Endometrial microvascular endothelial cells (primary cell): ENCODE measurements around the gene SEPHS1. TPM values are rescaled to one million over a fixed set of nuclear protein-coding genes. Genes with fewer than 3 reads are reported as not detected.
"Not testable (repeated sequence)": the region's sequence is repeated elsewhere in the genome, so short reads cannot be mapped to it uniquely, and the experiment has no call there.

ENCODE experiments used
- in situ Hi-C: cut with HindIII; loops from 2 replicates; pipeline ENCODE4 v1.10.0; 2017; ENCODE audit warnings: low sequenced_read_pairs, low pct_unique_long_range_greater_than_20kb; ENCODE audit errors: inconsistent ontology term
- total RNA-seq: library from RNA; depleted of rRNA; stranded (reverse); fragments of >200 nt; gene quantifications from one replicate; pipeline ENCODE4 v1.2.3, GENCODE V29; 2015; ENCODE audit errors: inconsistent ontology term

The SEPHS1 gene
- total RNA-seq, 1 donor from 2014 or later, result 80.7 TPM

DNA sequence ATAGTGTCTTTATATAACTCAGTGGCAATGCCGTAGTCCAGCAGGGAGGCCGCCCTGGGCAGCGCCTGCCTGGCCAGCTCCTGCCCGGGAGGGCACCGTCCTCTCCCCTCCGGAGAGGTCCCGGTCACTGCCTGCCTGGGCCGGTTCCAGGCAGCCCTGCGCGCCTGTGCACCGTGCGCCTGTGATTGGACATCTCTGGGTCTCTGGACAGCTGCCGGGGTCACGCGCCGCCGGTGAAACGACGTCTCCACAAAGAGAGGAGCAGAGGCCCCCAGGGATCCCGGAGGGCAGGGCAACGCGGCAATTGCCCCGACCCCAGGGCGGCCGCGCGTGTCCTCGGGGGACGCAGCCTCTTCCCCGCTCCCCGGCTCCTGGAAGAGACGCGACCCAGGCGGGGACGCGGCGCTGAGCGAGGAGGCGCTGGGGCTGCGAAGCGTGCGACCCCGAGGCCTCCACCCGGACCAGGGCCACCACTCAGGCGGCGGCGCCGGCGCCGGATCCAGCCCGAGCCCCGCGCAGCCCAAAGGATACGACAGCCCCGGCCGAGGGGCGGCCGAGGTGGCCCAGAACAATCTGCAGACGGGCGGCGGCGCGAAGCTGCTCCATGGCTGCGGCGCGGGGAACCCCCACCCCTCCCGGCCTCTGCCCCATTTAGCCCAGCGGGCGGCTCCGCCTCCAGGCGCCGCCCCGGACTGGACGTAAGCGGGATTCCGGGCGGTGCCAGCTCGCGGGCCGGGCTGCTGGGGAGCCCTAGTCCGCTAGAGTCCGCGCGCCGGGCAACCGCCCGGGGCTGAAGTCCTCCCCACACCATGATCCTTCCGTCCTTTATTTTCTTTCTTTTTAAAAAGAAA lies 48.4 kb downstream of the SEPHS1 start, which contains the start of gene PHYH:
Gene PHYH, minus strand, starts transcription at position 628 of the 851 bp plus-strand sequence. Its CDS starts 22 bp downstream, at position 606.
- in situ Hi-C loops, result no loop called here

DNA sequence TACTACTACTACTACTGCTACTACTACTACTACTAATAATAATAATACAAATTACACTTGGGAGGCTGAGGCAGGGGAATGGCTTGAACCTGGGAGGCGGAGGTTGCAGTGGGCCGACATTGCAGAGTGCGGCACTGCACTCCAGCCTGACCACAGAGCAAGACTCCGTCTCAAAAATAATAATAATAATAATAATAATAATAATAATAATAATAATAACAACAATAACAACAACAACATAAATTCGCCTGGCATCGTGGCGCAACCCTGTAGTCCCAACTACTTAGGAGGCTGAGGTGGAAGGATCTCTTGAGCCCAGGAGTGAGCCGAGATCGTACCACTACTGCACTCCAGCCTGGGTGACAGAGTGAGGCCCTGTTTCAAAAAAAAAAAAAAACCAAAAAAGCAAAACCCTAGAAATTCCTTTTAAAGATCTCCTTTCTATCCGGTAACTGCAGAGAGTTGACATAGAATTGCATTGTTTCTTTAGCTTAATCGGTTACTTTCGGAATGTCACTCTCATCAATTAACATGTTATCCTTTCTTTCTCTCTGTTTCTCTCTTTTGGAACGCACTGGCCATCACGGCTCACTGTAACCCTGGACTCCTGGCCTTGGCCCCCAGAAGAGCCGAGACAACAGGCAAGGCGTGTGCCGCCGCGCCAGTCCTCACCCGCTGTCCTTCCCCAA lies 49.2 kb downstream of the SEPHS1 start:
- in situ Hi-C loops, result no loop called here

DNA sequence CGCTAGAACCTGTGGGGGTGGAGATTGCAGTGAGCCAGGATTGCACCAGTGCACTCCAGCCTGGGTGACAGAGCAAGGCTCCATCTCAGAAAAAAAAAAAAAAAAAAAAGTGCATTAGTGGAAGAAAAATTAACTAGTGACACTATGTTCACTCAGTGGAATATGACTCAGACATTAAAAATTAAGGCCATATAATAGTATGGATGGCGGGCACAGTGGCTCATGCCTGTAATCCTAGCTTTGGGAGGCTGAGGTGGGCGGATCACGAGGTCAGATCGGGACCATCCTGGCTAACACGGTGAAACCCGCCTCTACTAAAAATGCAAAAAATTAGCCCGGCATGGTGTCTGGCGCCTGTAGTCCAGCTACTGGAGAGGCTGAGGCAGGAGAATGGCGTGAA lies 51.6 kb downstream of the SEPHS1 start:
- in situ Hi-C loops, result no loop called here

DNA sequence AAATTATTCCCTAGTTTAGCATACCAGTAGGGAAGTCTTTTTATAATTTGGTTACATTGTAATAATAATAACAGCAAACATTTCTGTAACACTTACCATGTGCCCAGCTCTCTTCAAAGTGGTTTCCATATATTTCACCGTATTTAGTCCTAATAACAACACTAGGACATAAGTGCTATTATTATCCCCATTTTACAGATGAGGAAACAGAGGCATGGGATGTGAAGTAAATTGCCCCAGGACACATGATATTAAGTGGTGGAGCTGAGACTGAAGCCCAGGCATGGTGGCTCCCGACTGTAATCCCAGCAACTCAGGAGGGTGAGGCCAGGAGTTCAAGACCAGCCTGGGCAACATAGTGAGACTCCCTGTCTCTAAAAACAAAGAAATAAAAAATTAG lies 53.3 kb downstream of the SEPHS1 start:
- in situ Hi-C loops, result no loop called here

DNA sequence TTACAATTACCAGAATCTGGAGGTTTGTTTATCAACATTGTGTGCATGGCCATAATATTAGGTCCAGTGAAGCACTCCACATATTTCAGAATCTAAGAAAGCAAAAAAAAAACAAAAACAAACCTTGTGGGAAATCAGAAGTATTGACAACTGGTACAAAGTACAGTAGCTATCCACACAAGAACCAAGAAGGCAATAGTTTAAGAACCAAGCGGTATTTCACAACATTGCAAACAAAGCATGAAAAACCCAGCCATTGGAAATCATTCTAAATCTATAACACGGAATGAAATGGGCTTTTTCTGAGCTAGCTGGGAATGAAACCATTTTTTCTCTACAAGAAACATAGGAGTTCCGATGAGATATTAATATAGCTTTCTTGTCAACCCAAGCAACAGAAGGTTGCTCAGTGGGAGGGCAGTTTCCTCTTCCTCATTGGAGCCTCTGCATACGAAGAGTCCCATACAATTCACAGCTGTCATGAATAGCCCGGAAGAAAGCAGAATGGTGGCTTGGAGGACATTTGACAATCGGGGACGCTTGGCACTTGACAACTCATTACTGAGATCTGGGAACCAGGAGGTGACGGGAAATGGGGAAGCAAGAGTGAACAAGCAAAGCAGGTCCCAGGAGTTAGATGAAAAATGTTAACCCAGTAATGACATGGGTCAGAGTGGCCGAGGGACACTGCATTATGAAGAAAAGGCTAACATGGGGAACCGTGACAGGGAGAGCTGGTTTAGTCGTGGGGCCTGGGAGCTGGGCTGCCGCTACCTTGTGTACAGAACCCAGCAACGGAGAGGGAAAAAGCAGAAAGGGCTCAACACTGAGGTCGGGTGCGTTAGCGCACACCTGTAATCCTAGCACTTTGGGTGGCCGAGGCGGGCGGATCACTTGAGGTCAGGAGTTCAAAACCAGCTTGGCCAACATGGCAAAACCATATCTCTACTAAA lies 56.0 kb downstream of the SEPHS1 start:
- in situ Hi-C loops, result no loop called here

DNA sequence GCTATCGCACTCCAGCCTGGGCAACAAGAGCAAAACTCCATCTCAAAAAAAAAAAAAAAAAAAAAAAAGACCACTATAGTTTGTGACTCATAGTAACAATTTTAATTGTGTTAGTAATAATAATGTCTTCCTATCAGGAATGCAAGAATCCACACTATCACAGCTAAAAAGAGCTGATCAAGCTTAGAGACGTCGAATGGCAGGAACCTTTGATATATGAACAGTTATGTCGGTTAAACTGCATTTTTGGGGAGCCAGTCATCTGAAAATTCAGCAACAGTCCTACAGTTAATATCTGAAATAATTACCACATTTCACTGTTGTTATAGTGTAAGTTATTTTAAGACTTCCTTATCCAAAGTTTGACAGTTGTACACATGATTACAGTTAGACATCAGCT lies 57.0 kb downstream of the SEPHS1 start:
- in situ Hi-C loops, result no loop called here

DNA sequence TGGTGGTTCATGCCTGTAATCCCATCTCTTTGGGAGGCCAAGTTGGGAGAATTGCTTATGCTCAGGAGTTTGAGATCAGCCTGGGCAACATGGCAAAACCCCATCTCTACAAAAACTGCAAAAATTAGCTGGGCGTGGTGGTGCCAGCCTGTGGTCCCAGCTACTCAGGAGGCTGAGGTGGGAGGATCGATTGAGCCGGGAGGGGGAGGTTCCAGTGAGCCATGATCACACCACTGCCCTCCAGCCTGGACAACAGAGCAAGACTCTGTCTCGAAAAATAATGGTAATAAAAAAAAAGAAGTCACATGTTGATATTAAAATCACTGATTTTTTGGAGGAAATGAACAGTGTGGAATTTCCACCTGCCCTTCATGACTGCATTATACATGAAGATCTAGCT lies 64.0 kb downstream of the SEPHS1 start:
- in situ Hi-C loops, result no loop called here

DNA sequence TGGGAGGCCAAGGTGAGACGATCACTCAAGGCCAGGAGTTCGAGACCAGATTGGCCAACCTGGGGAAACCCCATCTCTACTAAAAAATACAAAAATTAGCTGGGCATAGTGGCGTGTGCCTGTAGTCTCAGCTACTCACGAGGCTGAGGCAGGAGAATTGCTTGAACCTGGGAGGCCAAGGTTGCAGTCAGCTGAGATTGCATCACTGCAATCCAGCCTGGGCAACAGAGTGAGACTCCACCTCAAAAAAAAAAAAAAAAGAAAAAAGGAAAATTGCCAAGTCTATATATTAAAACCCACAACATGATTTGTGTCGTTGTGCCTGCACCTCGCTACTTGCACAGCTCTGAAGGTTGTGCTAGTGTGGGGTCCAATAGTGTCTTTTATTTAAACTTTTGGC lies 65.7 kb downstream of the SEPHS1 start:
- in situ Hi-C loops, result not testable (repeated sequence)

DNA sequence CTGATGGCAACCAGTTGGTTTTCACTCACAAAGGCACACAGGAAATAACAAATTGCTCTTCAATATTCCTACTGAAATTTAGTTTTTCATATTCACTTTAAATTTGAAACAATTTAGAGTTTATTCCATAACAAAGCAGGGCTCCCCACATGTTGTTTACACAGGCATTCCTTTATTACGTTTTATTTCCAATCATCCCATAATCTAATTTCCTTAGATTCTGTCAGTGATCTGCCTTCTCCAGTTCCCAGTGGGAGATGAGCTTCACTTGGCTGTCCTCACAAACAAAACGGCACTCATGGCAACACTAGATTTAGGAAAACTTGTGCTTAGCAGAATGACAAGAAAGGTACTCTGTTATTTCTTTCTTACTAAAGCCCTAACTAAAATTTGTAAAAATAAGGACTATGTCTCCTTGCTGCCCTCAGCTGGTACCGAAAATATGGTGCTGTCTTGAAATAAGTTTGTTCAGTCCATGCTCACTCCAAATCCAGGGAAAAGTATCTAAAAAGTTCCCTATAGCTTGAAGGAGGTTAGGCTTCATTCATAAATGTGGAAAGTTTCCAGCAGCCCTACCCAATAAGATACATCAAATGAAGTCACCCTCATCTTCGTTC lies 71.2 kb downstream of the SEPHS1 start:
- in situ Hi-C loops, result no loop called here

DNA sequence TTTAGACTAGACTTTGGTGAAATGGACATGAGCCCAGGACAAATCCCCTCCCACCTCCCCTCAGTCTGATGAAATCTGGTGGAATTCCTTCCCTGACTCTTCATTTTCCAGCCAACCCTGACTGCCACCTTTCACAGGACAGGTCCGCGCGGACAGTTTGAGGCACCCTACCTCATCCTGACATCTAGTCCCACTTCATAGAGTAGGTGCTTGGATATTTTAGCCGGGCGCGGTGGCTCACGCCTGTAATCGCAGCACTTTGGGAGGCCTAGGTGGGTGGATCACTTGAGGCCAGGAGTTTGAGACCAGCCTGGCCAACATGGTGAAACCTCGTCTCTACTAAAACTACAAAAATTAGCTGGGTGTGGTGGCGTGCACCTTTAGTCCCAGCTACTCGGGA lies 71.9 kb downstream of the SEPHS1 start:
- in situ Hi-C loops, result not testable (repeated sequence)

DNA sequence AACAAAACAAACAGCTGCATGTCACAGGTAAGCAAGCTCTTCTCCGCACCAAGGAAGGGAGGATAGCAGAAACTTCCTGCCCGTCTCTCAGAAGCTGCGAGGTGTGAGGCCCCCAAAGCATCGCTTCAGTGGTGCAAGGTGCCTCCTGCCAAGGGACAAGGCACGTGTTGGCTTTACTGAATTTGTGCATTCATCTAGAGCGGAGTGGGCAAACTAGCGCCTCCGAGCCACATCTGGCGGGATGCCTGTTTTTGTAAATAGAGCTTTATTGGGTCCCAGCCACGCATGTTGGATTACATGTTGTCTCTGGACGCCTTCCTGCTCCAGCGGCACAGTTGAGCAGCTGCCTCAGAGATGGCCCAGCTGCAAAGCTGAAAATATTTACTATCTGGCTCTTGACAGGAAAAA lies 75.9 kb downstream of the SEPHS1 start:
- in situ Hi-C loops, result no loop called here

DNA sequence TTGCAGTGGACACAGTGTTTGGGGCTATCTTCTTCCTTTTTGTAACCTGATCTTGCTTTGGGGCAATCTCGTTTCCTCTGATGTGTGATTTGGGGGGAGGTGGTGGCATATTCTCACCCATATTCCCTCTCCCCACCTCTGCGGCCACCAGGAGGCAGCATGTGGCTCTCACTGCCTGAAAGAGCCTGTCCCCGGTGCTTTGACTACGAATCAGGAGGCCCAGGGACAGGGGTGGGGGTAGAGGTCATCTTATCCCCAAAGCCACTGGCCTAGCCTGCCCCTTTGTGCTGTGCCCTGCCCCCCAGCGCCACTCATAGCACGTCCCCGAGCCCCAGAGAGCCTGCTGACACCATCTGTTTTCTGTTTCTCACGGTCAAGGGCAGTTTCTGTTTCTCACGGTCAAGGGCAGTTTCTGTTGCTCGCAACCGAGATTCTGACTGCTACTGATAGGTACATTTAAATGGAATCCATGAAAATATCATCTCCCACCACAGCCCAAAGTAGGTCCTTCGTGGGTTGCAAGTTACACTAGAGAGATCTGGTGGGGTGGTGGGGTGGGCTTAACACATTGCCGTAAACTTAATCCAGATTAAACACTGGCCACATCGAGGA lies 76.4 kb downstream of the SEPHS1 start:
- in situ Hi-C loops, result no loop called here

DNA sequence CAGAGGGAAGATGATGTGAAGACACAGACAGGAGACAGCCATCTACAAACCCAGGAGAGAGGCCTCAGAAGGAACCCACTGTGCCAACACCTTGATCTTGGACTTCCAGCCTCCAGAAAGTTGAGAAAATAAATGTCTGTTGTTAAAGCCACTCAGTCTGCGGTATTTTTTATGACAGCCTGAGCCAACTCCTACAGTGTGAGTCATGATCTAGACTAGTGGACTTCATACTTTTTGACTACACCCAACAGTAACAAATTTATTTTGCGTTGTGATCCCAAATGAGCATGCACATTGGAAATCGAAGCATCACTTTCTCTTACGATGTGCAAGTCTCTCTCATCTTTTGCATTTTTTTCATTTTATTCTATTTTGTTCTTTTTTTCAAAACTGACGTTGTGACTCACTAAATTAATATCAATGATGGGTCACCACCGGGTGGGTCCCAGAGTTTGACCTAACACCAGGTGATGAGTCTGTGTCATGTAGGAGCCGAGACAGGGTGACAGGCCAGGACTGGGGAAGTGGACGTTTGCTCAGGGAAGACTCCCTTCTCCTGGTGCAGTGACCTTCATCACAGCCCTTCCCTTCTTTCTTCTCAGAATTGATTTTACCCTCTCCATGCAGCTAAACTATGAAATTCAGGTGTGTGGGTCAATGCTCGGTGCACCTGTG lies 77.1 kb downstream of the SEPHS1 start:
- in situ Hi-C loops, result no loop called here

DNA sequence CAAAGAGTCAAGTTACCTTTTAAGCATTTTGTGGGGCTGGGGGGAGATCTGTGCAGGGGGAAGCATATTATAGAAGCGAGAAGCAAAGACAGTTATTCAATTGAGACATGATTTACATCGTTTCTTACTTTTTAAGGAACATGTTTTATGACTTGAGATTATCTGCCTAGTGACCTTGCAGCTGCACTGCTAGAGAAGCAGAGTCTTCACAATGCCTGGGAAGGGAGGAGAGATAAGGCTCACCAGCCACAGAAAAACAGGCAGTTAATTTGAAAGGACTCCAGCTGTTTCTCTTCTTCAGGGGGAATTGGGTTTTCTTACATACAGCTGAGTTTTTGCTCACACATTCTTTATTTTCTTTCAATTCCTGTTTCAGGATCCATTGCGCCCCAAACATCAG lies 79.3 kb downstream of the SEPHS1 start:
- in situ Hi-C loops, result no loop called here

DNA sequence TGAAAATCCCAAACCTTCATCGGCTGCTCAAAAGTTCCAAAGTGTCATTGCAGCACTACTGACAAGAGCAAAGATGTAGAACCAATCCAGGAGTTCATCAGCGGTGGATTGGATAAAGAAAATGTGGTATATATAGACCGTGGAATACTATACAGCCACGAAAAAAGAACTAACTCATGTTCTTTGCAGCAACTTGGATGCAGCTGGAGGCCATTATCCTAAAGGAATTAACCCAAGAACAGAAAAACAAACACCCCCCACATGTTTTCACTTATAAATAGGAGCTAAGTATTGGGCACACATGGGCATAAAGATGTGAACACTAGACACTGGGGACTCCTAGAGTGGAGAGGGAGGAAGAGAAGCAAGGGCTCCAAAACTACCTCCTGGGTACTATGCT lies 79.8 kb downstream of the SEPHS1 start:
- in situ Hi-C loops, result no loop called here
